GM13976 (cell line): ENCODE measurements around the gene ZNHIT6.
"Not testable (repeated sequence)": the region's sequence is repeated elsewhere in the genome, so short reads cannot be mapped to it uniquely, and the experiment has no call there.

ENCODE experiments used
- DNase-seq: peaks from one replicate; pipeline ENCODE4 v3.0.0; 2012; ENCODE audit warnings: low spot score
- CTCF ChIP-seq: IDR thresholded peaks from 2 replicates; pipeline ENCODE4 v1.5.1; 2012; ENCODE audit warnings: borderline replicate concordance, mild to moderate bottlenecking; ENCODE audit not compliant: insufficient read depth; ENCODE audit errors: extremely low read depth, missing control alignments, control extremely low read depth
- in situ Hi-C: fragments of 300-500 bp; cut with MboI; formaldehyde crosslinking; loops from one replicate; pipeline ENCODE4 v1.12.0; 2022; ENCODE audit warnings: low sequenced_read_pairs, mixed read lengths, inconsistent platforms; ENCODE audit not compliant: unreplicated experiment

The ZNHIT6 gene

GRCh38 chr1:85649591-85649990, 58.6 kb downstream of the ZNHIT6 start:
- in situ Hi-C loops: no loop called here
- no peak for DNase-seq
- no peak for TF ChIP-seq CTCF

DNA sequence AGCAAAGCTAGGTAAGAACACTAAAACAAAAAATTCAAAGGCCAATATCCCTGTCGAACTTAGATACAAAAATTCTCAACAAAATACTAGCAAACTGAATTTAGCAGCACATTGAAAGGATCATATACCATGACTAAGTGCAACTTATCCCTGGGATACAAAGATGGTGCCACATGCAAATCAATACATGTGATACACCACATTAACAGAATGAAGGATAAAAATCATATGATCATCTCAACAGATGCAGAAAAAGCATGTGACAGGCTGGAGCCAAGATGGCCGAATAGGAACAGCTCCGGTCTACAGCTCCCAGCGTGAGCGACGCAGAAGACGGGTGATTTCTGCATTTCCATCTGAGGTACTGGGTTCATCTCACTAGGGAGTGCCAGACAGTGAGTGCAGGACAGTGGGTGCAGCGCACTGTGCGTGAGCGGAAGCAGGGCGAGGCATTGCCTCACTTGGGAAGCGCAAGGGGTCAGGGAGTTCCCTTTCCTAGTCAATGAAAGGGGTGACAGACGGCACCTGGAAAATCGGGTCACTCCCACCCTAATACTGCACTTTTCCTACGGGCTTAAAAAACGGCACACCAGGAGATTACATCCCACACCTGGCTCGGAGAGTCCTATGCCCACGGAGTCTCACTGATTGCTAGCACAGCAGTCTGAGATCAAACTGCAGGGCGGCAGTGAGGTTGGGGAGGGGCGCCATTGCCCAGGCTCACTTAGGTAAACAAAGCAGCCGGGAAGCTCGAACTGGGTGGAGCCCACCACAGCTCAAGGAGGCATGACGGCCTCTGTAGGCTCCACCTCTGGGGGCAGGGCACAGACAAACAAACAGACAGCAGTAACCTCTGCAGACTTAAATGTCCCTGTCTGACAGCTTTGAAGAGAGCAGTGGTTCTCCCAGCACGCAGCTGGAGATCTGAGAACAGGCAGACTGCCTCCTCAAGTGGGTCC, 66.4 kb downstream of the ZNHIT6 start:
- in situ Hi-C loops, DNase-seq: not testable (repeated sequence)

GRCh38 chr1:85639920-85640319, 68.3 kb downstream of the ZNHIT6 start:
- not testable (repeated sequence) for DNase-seq

GRCh38 chr1:85638412-85638811, 69.8 kb downstream of the ZNHIT6 start:
- no peak for DNase-seq
- in situ Hi-C loops: no loop called here
- TF ChIP-seq CTCF: no peak

More at GRCh38 chr1:85639920-85640319, 68.3 kb downstream of the ZNHIT6 start:
- in situ Hi-C loops: not testable (repeated sequence)

DNA sequence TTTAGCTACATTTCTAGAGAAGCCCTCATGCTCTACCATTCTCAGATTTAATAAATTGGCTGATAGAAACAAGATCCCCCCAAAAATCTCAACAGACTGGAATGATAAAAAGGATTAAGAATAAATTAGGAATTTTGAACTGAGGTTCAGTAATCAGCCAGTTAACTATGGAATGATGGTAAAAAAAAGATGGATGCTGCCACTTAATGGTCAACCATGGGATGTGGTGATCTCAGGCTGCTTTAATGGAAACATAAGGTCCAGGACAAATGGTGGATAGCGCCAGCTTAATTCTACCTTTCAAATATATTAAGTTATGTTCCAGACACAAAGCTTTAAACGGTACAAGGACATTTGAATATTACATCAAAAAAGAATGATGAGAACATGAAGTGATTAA, 77.7 kb downstream of the ZNHIT6 start:
- no peak for TF ChIP-seq CTCF
- DNase-seq: no peak
- in situ Hi-C loops: no loop called here

DNA sequence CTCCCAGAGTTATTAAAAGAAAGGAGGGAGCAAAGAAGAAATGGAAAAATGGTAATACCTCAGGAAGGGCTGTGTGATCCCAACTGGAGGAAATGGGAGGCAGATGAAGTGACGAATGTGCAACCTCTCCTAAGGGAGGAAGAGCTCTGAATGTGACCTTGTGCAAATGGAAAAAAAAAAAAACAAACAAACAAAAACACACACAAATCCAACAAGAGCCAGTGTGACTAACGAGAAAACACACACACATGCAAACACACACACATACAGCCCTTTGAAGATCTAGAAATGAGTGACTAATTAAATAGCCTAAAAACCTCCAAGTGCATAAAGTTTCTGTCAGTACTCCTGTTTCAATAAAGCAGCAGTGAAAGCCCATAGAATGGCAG, 78.7 kb downstream of the ZNHIT6 start:
- DNase-seq: no peak
- no peak for TF ChIP-seq CTCF
- in situ Hi-C loops: no loop called here

- DNase-seq: no peak
- TF ChIP-seq CTCF: no peak
- in situ Hi-C loops: no loop called here
Observed at GRCh38 chr1:85628791-85629531, 79.3 kb downstream of the ZNHIT6 start.
